Measurements from ENCODE around the gene FASTKD1.
"Not testable (repeated sequence)": the region's sequence is repeated elsewhere in the genome, so short reads cannot be mapped to it uniquely, and the experiment has no call there.

The FASTKD1 gene, protein sequence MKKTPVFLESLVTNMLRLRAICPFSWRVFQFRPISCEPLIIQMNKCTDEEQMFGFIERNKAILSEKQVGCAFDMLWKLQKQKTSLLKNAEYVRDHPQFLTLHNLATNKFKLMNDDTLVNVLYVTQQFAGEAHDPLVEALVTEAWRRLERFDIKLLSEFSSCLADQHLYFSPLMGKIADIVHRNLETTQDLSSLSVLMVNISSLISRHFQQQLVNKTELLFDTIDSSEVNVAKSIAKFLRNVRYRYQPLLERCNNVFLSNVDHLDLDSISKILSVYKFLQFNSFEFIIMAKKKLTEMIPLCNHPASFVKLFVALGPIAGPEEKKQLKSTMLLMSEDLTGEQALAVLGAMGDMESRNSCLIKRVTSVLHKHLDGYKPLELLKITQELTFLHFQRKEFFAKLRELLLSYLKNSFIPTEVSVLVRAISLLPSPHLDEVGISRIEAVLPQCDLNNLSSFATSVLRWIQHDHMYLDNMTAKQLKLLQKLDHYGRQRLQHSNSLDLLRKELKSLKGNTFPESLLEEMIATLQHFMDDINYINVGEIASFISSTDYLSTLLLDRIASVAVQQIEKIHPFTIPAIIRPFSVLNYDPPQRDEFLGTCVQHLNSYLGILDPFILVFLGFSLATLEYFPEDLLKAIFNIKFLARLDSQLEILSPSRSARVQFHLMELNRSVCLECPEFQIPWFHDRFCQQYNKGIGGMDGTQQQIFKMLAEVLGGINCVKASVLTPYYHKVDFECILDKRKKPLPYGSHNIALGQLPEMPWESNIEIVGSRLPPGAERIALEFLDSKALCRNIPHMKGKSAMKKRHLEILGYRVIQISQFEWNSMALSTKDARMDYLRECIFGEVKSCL

DNA sequence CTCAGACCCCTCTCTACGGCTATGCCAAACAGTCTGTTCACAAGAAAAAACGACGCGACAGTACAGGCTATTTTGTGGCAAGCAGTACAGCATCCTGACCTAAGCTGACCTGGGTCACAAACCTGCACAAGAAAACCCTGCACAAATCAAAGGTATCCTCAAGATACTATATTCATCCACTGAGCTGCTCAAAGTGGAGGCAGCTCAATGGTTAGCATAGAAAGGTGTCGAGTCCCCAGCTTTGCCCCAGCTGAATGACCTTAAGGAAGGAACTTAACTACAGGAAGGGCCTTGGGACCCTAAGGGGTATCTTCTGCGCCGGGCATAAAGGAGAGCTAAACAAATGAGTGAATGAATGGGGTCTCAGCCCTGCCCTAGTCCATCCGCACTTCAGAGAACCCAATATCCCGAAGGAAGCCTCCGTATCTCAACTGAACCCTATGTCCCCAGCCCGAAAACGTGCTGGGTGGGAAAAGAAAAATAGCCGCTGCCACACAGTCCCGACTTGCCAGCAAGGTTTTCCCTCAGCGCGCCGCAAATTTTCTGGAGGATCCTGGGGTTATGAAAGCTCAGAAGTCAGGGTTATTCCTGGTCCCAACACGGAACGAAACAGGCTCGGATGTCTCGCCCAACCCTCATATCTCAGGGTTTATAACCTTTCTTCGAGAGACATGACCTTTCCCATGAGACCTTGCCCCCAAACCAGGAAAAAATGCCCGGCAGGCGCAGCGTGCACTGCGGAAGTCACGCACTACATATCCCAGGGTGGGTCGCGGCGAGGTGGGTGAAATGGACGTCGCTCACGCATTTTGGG, at the start of gene FASTKD1:
FASTKD1 (minus strand) TSS at position 706 of the 814 bp plus-strand sequence. CDS start 1,836 bp downstream, outside the sequence.
- peak; percentile 96 for DNase-seq (ENCODE audit: low spot score)

DNA sequence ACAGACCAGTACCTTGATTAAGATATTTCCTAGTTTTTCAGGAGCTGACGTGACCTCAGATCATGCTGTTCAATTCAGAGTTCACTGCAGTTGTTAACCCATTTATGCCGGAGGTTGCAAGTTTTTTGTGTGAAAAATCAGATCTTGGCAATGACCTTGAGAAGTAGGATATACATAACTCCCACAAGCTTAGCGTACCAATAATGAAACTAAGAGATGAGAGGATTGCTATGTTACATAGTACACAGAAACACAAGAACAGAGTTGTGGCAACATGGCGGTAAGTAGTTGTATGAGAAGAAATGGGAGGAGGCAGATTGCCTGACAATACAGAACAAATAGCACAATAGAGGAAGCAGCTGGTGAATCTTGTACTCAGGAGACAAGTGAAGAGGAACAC, 49.6 kb upstream of the FASTKD1 start:
- no peak for DNase-seq (ENCODE audit: low spot score)

DNA sequence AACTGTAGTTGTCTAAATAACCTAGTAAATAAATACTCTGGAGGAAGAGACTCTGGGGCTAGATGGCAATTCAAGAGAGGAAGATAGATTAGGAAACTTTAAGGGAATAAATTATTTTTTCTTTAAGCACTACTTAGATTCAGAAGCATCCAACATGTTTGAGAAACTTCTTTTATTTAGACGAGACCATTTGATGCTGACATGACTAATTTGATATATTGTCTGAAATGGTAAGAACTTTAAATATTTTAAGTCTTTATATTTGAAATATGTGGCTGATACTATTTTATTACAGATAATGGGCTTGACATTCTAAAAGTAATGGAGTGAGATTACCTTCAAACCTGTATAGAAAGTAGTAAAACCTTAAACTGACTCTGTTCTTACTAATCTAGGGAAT, 46.8 kb upstream of the FASTKD1 start:
- DNase-seq (ENCODE audit: low spot score), result no peak

DNA sequence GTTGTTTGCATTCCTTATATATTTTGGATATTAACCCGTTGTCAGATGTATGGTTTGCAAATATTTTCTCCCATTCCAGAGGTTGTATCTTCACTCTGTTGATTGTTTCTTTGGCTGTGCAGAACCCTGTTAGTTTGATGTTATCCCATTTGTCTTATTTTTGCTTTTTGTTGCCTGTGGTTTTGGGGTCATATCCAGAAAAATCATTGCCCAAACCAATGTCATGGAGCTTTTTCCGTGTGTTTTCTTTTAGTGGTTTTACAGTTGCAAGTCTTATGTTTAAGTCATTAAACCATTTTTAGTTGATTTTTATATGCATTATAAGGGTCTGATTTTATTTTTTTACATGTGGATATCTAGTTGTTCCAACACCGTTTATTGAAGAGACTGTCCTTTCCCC, 46.3 kb upstream of the FASTKD1 start:
- DNase-seq (ENCODE audit: low spot score), result no peak

DNA sequence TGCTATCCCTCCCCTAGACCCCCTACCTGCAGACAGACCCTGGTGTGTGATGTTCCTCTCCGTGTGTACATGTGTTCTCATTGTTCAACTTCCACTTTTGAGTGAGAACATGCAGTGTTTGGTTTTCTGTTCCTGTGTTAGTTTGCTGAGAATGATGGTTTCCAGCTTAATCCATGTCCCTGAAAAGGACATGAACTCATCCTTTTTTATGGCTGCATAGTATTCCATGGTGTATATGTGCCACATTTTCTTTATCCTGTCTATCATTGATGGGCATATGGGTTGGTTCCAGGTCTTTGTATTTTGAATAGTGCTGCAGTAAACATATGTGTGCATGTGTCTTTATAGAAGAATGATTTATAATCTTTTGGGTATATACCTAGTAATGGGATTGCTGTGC, 42.3 kb upstream of the FASTKD1 start:
- not testable (repeated sequence) for DNase-seq (ENCODE audit: low spot score)

DNA sequence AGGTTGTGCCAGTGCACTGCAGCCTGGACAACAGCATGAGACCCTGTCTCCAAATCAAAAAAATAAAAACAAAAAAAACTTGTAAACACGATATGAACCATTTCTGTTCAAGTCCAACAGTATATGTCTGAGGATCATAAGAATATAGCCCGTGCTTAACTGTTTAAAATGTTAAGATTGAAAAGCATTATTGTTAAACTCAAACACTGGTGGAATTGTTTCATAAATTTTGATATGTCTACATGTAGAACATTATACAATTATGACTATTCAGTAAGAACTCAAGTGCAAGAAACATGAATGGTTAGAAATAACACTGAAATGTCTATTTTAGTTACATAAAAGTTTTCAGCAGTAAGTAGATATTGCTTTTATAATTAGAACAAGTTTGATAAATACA, 40.2 kb upstream of the FASTKD1 start:
- no peak for DNase-seq (ENCODE audit: low spot score)

DNA sequence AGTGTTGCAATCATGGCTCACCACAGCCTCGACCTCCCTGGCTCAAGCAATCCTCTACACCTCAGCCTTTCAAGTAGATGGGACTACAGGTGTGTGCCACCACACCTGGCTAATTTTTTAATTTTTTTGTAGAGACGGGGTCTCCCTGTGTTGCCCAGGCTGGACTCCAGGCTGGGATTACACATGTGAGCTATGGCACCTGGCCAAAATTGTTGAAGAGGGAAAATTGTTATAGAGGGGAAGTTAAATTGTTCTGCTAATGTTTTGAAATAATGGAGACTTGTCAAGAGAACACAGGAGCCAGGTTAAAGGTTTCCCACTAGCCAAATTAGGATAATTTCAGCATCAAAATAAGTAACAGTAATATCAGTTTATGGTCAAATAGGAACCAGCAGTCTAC, 35.6 kb upstream of the FASTKD1 start:
- DNase-seq (ENCODE audit: low spot score), result no peak

DNA sequence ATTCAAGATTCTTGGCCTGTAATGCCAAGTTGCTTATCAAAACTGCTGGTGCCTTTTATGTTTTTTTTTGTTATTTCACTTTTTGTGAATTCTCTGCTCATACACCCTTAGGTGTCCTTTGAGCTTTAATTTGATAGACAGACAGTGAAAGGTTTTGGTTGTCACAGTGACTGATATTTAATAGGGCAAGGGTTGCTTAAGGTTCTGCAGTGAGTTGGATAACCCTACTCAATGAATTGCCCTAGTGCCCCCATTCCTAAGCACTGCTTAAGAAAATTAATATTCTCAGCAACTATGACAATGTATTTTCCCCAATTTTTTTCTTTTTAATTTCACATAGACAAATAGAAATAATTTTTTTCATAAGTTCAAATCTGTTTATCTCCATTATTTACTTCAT, 25.9 kb upstream of the FASTKD1 start:
- DNase-seq (ENCODE audit: low spot score), result no peak

DNA sequence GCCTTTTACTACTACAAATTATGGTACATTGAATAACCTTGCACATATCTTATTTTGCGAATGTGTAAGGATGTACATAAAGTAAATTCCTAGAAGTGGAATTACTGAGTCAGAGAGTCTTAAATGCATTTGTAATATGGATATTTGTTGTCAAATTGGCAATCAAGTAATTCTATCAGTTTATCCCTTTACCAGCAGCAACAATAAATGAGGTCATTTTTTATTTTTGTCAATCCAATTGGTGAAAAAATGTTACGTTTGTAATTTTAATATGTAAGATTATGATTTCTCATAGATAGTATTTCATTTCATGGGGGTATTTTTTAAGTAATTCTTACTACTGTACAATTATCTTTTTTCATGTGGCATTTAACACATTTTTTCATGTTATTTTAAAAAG, 25.3 kb upstream of the FASTKD1 start:
- no peak for DNase-seq (ENCODE audit: low spot score)

DNA sequence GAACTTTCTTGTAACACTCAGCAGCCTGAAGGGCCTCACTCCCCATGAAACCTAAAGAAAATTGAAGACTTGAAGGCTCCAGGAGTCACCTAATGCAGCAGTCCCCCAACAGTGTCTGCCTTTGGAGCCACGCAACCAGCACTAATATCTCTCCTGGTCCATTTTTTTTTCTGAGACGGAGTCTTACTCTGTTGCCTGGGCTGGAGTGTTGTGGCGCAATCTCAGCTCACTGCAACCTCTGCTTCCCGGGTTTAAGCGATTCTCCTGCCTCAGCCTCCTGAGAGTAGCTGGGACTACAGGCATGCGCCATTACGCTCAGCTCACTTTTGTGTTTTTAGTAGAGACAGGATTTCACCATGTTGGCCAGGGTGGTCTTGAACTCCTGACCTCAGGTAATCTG, 22.9 kb upstream of the FASTKD1 start:
- DNase-seq (ENCODE audit: low spot score), result not testable (repeated sequence)

DNA sequence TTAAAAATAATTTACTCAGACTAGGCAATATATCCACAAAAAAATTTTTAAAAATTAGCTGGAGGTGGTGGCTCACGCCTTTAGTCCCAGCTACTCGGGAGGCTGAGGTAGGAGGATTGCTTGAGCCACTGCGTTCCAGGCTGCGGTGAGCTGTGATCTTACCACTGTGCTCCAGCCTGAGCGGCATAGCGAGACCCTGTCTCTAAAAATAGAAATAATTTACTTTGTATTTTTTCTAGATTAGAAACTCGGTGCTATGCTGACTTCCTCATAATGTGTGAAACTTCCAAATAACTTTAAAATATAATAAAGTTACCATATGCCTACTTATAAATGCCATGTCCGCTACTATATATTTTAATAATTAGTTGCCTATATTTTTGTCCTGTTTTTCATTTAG, 17.1 kb upstream of the FASTKD1 start:
- DNase-seq (ENCODE audit: low spot score), result no peak

DNA sequence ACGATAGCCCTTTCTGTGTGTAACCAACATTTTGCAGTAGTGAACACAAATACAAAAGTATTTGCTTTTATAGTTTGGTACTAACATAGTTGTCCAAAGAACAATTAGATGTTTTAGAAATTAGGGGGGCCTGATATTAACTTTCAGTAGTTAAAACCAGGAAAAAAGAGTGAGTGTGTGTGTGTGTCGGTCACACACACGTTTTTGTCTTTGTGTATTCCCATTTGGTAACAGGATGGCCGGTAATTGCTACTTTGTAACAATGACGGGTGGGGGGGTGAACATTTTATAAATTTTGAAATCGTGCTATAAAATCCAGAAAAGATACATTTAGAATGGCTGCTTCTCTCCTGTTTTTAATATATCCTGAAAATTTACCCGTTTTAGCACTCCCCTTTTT, 12.0 kb upstream of the FASTKD1 start:
- no peak for DNase-seq (ENCODE audit: low spot score)

DNA sequence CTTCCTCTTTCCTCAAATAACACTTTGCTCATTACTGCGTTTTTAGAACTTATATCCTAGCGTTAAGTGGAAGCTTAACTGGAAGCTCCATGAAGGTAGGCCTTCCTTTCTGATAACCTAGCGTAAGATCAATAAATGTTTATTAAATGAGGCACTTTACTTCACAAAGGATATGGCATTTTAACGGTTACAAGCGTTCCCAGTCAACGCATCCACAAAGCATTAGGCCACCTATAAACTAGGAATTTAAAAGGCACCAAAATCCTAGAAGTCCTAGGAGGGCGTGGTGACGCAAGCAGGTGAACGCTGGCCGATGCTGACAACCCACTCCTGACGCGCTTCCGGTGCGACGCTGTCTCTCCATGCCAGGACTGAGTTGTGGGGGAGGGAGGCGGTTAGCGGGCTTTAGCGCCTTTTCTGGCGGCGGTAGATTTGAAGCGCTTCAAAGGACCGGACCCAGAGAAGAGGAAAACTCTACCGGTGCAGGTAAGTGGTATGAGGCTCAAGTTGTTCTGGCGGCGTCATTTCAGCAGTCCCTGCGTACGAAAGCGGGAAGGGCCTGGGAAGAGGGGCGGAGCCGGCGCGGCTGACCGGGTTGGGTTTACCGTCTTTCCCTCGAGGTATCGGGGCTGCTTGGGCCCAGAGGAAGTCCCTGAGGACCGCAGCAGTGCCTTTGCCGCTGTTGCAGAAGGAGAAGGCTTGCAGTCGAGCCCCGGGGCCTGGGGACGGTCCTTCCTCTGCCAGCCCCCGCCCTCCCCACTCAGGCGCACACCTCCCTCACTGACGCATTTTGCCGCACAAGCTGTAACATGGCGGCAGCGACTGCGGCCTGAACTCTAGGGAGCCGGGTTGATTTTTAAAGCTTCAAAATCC, 10.6 kb upstream of the FASTKD1 start, which contains the start of gene PPIG:
PPIG (plus strand) TSS at position 347 of the 873 bp plus-strand sequence. CDS start 19,691 bp downstream, outside the sequence.
- peak; percentile 95 for DNase-seq (ENCODE audit: low spot score)

DNA sequence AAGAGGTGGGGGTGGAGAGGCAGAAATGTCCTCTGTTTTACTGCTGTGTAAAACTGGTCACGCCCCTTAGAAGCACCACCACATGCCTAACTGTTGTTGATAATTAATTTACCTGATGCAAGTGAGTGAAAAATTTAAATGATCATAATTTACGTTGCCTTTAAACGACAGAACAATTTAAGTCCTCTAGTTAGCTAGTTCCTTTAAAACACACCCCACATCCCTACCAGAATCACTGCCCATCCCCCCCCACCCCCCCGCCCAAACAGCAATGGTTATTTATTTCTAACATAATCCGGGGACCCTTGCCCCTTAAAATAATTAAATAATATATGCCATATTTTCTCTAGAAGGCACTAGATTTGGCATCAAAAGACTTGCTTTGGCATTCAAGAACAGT, 9.9 kb upstream of the FASTKD1 start:
- DNase-seq (ENCODE audit: low spot score), result no peak

DNA sequence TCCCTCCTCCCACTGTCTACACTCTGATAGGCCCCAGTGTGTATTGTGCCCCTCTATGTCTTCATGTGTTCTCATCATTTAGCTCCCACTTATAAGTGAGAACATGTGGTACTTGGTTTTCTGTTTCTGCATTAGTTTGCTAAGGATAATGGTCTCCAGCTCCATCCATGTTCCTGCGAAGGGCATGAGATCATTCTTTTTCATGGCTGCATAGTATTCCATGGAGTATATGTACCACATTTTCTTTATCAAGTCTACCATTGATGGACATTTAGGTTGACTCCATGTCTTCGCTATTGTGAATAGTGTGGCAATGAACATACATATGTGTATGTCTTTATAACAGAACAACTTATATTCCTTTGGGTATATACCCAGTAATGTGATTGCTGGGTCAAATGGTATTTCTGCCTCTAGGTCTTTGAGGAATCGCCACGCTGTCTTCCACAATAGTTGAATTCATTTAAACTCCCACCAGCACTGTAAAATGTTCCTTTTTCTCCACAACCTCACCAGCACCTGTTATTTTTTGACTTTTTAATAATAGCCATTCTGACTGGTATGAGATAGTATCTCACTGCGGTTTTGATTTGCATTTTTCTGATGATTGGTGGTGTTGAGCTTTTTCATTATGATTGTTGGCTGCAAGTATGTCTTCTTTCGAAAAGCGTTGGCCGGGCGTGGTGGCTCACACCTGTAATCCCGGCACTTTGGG, 9.0 kb upstream of the FASTKD1 start:
- DNase-seq (ENCODE audit: low spot score), result not testable (repeated sequence)

DNA sequence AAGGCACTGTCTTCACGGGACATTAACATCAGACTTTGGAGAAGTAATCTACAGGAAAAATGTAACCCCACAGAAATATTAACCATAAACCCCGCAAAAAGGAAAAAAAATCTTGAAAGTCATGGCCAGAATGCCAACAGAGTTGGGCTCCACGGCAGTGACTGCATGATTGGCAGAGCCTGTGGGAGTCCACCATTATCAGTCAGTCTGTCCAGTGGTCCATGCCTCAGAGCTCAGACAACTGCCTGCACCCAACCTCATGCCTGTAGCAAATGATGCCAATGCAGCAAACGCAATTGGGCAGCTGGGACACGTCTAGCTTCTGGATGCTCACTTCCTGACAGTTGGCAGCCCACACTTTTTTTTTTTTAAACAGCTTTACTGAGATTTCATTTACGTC, 5.4 kb upstream of the FASTKD1 start:
- DNase-seq (ENCODE audit: low spot score), result no peak

DNA sequence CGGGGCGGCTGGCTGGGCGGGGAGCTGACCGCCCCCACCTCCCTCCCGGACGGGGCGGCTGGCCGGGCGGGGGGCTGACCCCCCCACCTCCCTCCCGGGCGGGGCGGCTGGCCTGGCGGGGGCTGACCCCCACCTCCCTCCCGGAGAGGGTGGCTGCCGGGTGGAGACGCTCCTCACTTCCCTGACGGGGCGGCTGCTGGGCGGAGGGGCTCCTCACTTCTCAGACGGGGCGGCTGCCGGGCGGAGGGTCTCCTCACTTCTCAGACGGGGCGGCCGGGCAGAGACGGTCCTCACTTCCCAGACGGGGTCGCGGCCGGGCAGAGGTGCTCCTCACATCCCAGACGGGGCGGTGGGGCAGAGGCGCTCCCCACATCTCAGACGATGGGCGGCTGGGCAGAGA, 1.6 kb upstream of the FASTKD1 start:
- not testable (repeated sequence) for DNase-seq (ENCODE audit: low spot score)

DNA sequence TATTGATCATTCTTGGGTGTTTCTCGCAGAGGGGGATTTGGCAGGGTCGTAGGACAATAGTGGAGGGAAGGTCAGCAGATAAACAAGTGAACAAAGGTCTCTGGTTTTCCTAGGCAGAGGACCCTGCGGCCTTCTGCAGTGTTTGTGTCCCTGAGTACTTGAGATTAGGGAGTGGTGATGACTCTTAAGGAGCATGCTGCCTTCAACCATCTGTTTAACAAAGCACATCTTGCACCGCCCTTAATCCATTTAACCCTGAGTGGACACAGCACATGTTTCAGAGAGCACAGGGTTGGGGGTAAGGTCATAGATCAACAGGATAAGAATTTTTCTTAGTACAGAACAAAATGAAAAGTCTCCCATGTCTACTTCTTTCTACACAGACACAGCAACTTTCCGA, 874 bp upstream of the FASTKD1 start:
- DNase-seq (ENCODE audit: low spot score), result not testable (repeated sequence)

DNA sequence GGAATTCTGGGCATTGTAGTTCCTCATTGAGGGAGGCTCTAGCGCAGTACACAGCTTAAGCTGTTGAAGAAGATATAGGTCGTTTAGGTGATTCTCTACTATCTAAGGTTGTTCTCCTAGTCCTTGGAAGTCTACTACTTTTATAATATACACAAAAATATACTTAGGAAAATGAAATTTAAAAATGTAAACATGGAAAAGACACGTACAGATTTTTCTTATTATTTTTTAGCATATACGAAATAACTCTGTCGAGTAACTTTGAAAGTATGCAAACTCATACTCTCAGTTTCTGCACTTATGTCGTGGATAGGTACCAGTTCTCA, 272 bp upstream of the FASTKD1 start:
- DNase-seq (ENCODE audit: low spot score), result no peak

DNA sequence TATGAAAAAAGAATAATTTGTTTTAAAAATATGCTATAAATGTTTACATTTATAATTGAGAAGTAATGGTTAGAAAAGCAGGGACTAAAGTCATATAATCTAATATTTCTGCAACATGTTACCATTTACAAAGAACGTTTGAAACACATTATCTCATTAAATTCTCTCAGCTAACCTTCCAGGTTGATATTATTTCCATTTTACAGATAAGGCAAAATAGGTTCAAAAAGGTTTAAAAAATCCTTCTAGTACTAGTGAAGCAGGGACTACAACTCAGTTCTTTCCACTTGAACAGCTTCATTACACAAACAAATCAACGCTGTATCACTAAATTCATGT, 875 bp downstream of the FASTKD1 start:
- DNase-seq (ENCODE audit: low spot score), result peak; percentile 12

DNA sequence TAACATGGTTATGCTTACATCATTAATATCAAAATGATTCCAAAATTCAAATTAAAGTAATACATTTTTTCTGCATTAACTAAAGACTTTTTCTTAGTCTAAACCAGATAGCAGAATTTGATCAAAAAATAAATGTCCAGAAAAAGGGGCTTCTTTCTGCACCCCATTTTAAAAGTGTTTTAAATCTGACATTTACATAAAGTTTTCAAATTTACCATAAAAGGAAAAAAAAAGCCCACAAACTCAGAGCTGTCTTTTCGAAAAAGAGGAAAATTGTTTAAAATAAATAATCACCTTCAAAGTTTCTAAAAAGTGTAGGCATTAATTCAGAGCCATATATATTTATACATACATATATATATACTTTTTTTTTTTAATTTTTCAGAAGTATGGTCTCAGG, 1.5 kb downstream of the FASTKD1 start:
- DNase-seq (ENCODE audit: low spot score), result no peak
